SU-DHL-6 (cell line): ENCODE measurements around the gene DCHS1.

Experiments used
- H2AFZ ChIP-seq: fragments of 200-600 bp; sonication (generic); 2 replicates; pipeline ENCODE4 v1.6.1; 2014; ENCODE audit warnings: low read depth, mild to moderate bottlenecking, moderate library complexity, mixed read lengths, antibody characterized with exemption, low read length; ENCODE audit not compliant: severe bottlenecking
- H3F3A ChIP-seq: fragments of 200-600 bp; shearing (Covaris generic); 2 replicates; pipeline ENCODE4 v1.6.0; 2016; ENCODE audit warnings: antibody characterized with exemption, mild to moderate bottlenecking; ENCODE audit not compliant: insufficient read depth
- H3K27ac ChIP-seq: fragments of 200-600 bp; sonication (generic); 2 replicates; pipeline ENCODE4 v1.5.1; 2016; ENCODE audit warnings: low read depth, mild to moderate bottlenecking, low read length, moderate library complexity, mixed read lengths
- H3K27me3 ChIP-seq: fragments of 200-600 bp; sonication (generic), shearing (Covaris generic); 2 replicates; pipeline ENCODE4 v1.6.0; 2014; ENCODE audit warnings: mild to moderate bottlenecking, low read length
- H3K36me3 ChIP-seq: fragments of 200-600 bp; sonication (generic); 2 replicates; pipeline ENCODE4 v1.6.1; 2014; ENCODE audit warnings: mild to moderate bottlenecking, low read length, mixed read lengths
- H3K4me2 ChIP-seq: fragments of 300-600, 200-600 bp; shearing (Covaris generic), sonication (generic); 2 replicates; pipeline ENCODE4 v1.6.0; 2014; ENCODE audit warnings: low read length, low read depth, mild to moderate bottlenecking; ENCODE audit not compliant: poor library complexity, severe bottlenecking
- H3K4me3 ChIP-seq: fragments of 200-600 bp; sonication (generic); 2 replicates; pipeline ENCODE4 v1.5.1; 2014; ENCODE audit warnings: antibody characterized with exemption, low read length, mild to moderate bottlenecking, mixed read lengths; ENCODE audit not compliant: insufficient read depth, poor library complexity, severe bottlenecking
- H3K79me2 ChIP-seq: fragments of 200-600 bp; sonication (generic); 2 replicates; pipeline ENCODE4 v1.6.1; 2014; ENCODE audit warnings: mild to moderate bottlenecking, low read length, moderate library complexity; ENCODE audit not compliant: insufficient read depth
- H3K9ac ChIP-seq: fragments of 200-600 bp; sonication (generic); 2 replicates; pipeline ENCODE4 v1.7.0; 2014; ENCODE audit warnings: mild to moderate bottlenecking, low read length
- H3K9me2 ChIP-seq: fragments of 200-600 bp; sonication (generic); replicated peaks from 2 replicates; pipeline ENCODE4 v1.6.1; 2014; ENCODE audit warnings: low read length; ENCODE audit not compliant: insufficient read depth
- H3K9me3 ChIP-seq: fragments of 200-600 bp; sonication (generic); 2 replicates; pipeline ENCODE4 v1.6.1; 2014; ENCODE audit warnings: low read length, mixed read lengths; ENCODE audit not compliant: insufficient read depth
- H4K20me1 ChIP-seq: fragments of 200-600 bp; sonication (generic); 2 replicates; pipeline ENCODE4 v1.6.1; 2014; ENCODE audit warnings: low read depth, mild to moderate bottlenecking, antibody characterized with exemption, low read length, moderate library complexity, mixed read lengths
- CTCF ChIP-seq: fragments of 200-600 bp; sonication (generic); IDR thresholded peaks from one replicate; pipeline ENCODE4 v1.5.1; 2017; ENCODE audit warnings: antibody characterized with exemption, mild to moderate bottlenecking, low read length, moderate library complexity; ENCODE audit not compliant: insufficient read depth, poor library complexity, severe bottlenecking
- EZH2phosphoT487 ChIP-seq: fragments of 200-600 bp; sonication (generic), shearing (Covaris generic); conservative IDR thresholded peaks from 2 replicates; pipeline ENCODE4 v1.6.1; 2018; ENCODE audit warnings: mild to moderate bottlenecking, antibody characterized with exemption, low read length, moderate library complexity, mixed read lengths

DCHS1 gene

GRCh38 chr11:6604790-6605189 lies 50.8 kb downstream of the DCHS1 start:
- Histone ChIP-seq H3K9ac (peak overlapping the region; percentile 87), H3K9me2 (no peaks in the 10 kb centered on the region), H3F3A (peaks cover 13% of the 10 kb centered on the region; the same call in 1 of the 2 replicates), H3K79me2 (peaks cover 58% of the 10 kb centered on the region), H3K4me2 (peak overlapping the region; percentile 75), H3K9me3 (no peaks in the 10 kb centered on the region), H4K20me1 (no peaks in the 10 kb centered on the region), H2AFZ (no peak overlapping the region), H3K27ac (peak overlapping the region; percentile 46), H3K27me3 (no peaks in the 10 kb centered on the region), H3K4me3 (peak overlapping the region; percentile 93), H3K36me3 (0 out of 2 replicates have a peak, but pooled peaks cover 2% of the 10 kb centered on the region)
- TF ChIP-seq EZH2phosphoT487: no peak
- no peak for TF ChIP-seq CTCF

GRCh38 chr11:6604081-6604626 lies 51.5 kb downstream of the DCHS1 start:
- H3K27me3 ChIP-seq: no peaks in the 10 kb centered on the region
- H4K20me1 ChIP-seq: no peaks in the 10 kb centered on the region
- H3K9me2 ChIP-seq: no peaks in the 10 kb centered on the region
- H3F3A ChIP-seq: peaks cover 13% of the 10 kb centered on the region; the same call in 1 of the 2 replicates
- peak overlapping the region; percentile 93 for H3K4me3 ChIP-seq
- peak overlapping the region; percentile 46 for H3K27ac ChIP-seq
- H3K9me3 ChIP-seq: no peaks in the 10 kb centered on the region
- H3K36me3 ChIP-seq: peaks cover 8% of the 10 kb centered on the region; the same call in 1 of the 2 replicates
- peaks cover 64% of the 10 kb centered on the region for H3K79me2 ChIP-seq
- H3K9ac ChIP-seq: peak overlapping the region; percentile 87
- H2AFZ ChIP-seq: peak overlapping the region; percentile 86
- no peak for TF ChIP-seq EZH2phosphoT487
- TF ChIP-seq CTCF: peak; percentile 18
- peak overlapping the region; percentile 75 for H3K4me2 ChIP-seq

- Histone ChIP-seq H3K4me2 (peak within 1 kb of the TSS; percentile 75), H3K36me3 (peaks cover 10% of the 10 kb centered on the region; the same call in 1 of the 2 replicates), H3K9me3 (no peaks in the 10 kb centered on the region), H3K27ac (peak within 1 kb of the TSS; percentile 46), H3K27me3 (no peaks in the 10 kb centered on the region), H3F3A (peaks cover 13% of the 10 kb centered on the region; the same call in 1 of the 2 replicates), H4K20me1 (no peaks in the 10 kb centered on the region; the same call in 1 of the 2 replicates), H3K79me2 (peaks cover 68% of the 10 kb centered on the region), H3K4me3 (peak within 1 kb of the TSS; percentile 93), H3K9ac (peak within 1 kb of the TSS; percentile 87), H3K9me2 (no peaks in the 10 kb centered on the region), H2AFZ (peak within 1 kb of the TSS; percentile 86)
- no peak for TF ChIP-seq CTCF
- TF ChIP-seq EZH2phosphoT487: no peak
Measured at GRCh38 chr11:6603287-6604080, 52.1 kb downstream of the DCHS1 start, which contains the start of the genes ILK and RRP8. Gene ILK, plus strand, starts transcription at chr11:6603774. Its CDS starts 498 bp downstream, at chr11:6604272. Gene RRP8, minus strand, starts transcription at chr11:6603616. Its CDS starts 114 bp downstream, at chr11:6603502.
